H9 (cell line): ENCODE results near the gene ATP13A3. TPM values are rescaled to one million over a fixed set of nuclear protein-coding genes. Genes with fewer than 3 reads are reported as not detected.

Experiments used
- DNase-seq: peaks from one replicate; pipeline ENCODE4 v3.0.0-alpha.2; 2017
- H2AFZ ChIP-seq: one replicate; pipeline ENCODE4 v1.6.1; 2013; ENCODE audit warnings: mild to moderate bottlenecking, low read length, control low read depth, moderate library complexity
- H2AK5ac ChIP-seq: 2 replicates; pipeline ENCODE4 v1.6.1; 2013; ENCODE audit warnings: low read length, control low read depth, mixed read lengths; ENCODE audit not compliant: insufficient read length
- H2BK120ac ChIP-seq: one replicate; pipeline ENCODE4 v1.6.1; 2013; ENCODE audit warnings: low read depth, mild to moderate bottlenecking, low read length, control low read depth, inconsistent platforms; ENCODE audit not compliant: poor library complexity, severe bottlenecking
- H2BK12ac ChIP-seq: 2 replicates; pipeline ENCODE4 v1.6.1; 2013; ENCODE audit warnings: low read length, control low read depth, mixed read lengths, low read depth; ENCODE audit not compliant: insufficient read length
- H2BK15ac ChIP-seq: 2 replicates; pipeline ENCODE4 v1.6.1; 2013; ENCODE audit warnings: low read depth, low read length, control low read depth
- H2BK20ac ChIP-seq: one replicate; pipeline ENCODE4 v1.6.1; 2013; ENCODE audit warnings: low read depth, mild to moderate bottlenecking, low read length, control low read depth, inconsistent platforms; ENCODE audit not compliant: poor library complexity, severe bottlenecking
- H2BK5ac ChIP-seq: 2 replicates; pipeline ENCODE4 v1.6.1; 2013; ENCODE audit warnings: low read length, control low read depth, mixed read lengths; ENCODE audit not compliant: insufficient read length
- H3K14ac ChIP-seq: 2 replicates; pipeline ENCODE4 v1.6.1; 2013; ENCODE audit warnings: low read length, control low read depth; ENCODE audit not compliant: insufficient read depth
- H3K18ac ChIP-seq: 2 replicates; pipeline ENCODE4 v1.6.1; 2013; ENCODE audit warnings: low read depth, mild to moderate bottlenecking, mixed read lengths, low read length, control low read depth; ENCODE audit not compliant: insufficient read length
- H3K23ac ChIP-seq: 2 replicates; pipeline ENCODE4 v1.6.1; 2013; ENCODE audit warnings: low read length, control low read depth, mixed read lengths, low read depth; ENCODE audit not compliant: insufficient read length
- H3K23me2 ChIP-seq: 2 replicates; pipeline ENCODE4 v1.6.1; 2013; ENCODE audit warnings: low read depth, mild to moderate bottlenecking, mixed read lengths, low read length, control low read depth; ENCODE audit not compliant: insufficient read length, poor library complexity, severe bottlenecking
- H3K27ac ChIP-seq: 2 replicates; pipeline ENCODE4 v1.5.1; 2013; ENCODE audit warnings: low read length, control low read depth, mixed read lengths, low read depth; ENCODE audit not compliant: insufficient read length
- H3K27me3 ChIP-seq: 2 replicates; pipeline ENCODE4 v1.6.1; 2013; ENCODE audit warnings: low read length, control low read depth, inconsistent platforms; ENCODE audit not compliant: insufficient read depth
- H3K4ac ChIP-seq: 2 replicates; pipeline ENCODE4 v1.6.1; 2013; ENCODE audit warnings: low read depth, mild to moderate bottlenecking, control low read depth, inconsistent platforms, low read length, moderate library complexity
- H3K4me1 ChIP-seq: 2 replicates; pipeline ENCODE4 v1.6.1; 2013; ENCODE audit warnings: low read length, control low read depth, inconsistent platforms; ENCODE audit not compliant: insufficient read depth
- H3K4me2 ChIP-seq: 2 replicates; pipeline ENCODE4 v1.6.1; 2013; ENCODE audit warnings: low read length, control low read depth, mixed read lengths; ENCODE audit not compliant: insufficient read length, insufficient read depth
- H3K56ac ChIP-seq: 2 replicates; pipeline ENCODE4 v1.6.1; 2013; ENCODE audit warnings: low read depth, mild to moderate bottlenecking, mixed read lengths, low read length, control low read depth; ENCODE audit not compliant: insufficient read length
- H3K79me1 ChIP-seq: 2 replicates; pipeline ENCODE4 v1.6.1; 2013; ENCODE audit warnings: low read depth, mild to moderate bottlenecking, moderate library complexity, low read length, control low read depth, inconsistent platforms; ENCODE audit not compliant: insufficient read depth, poor library complexity, severe bottlenecking
- H3K79me2 ChIP-seq: 2 replicates; pipeline ENCODE4 v1.6.1; 2013; ENCODE audit warnings: low read length, control low read depth, inconsistent platforms; ENCODE audit not compliant: insufficient read depth
- H3K9ac ChIP-seq: 2 replicates; pipeline ENCODE4 v1.6.1; 2013; ENCODE audit warnings: low read length, control low read depth, mixed read lengths; ENCODE audit not compliant: insufficient read length; ENCODE audit errors: extremely low read depth
- H3K9me3 ChIP-seq: one replicate; pipeline ENCODE4 v1.6.1; 2013; ENCODE audit warnings: low read depth, low read length, inconsistent platforms; ENCODE audit not compliant: control insufficient read depth
- H3T11ph ChIP-seq: one replicate; pipeline ENCODE4 v1.6.1; 2013; ENCODE audit warnings: mild to moderate bottlenecking, low read length, control low read depth, inconsistent platforms
- H4K20me1 ChIP-seq: one replicate; pipeline ENCODE4 v1.6.1; 2013; ENCODE audit not compliant: control insufficient read depth, insufficient read length, insufficient read depth
- H4K5ac ChIP-seq: 2 replicates; pipeline ENCODE4 v1.6.1; 2013; ENCODE audit warnings: low read depth, mild to moderate bottlenecking, mixed read lengths, low read length, control low read depth; ENCODE audit not compliant: insufficient read length
- H4K8ac ChIP-seq: replicated peaks from 2 replicates; pipeline ENCODE4 v1.6.1; 2013; ENCODE audit warnings: low read length, control low read depth, mixed read lengths, low read depth; ENCODE audit not compliant: insufficient read length
- H4K91ac ChIP-seq: 2 replicates; pipeline ENCODE4 v1.6.1; 2013; ENCODE audit warnings: low read depth, mild to moderate bottlenecking, moderate library complexity, mixed read lengths, low read length, control low read depth; ENCODE audit not compliant: insufficient read length
- H3K27ac Mint-ChIP-seq, 3 experiments: 2 replicates in 2 of 3; 3 replicates in 1 of 3; pipeline ENCODE4 v1.8.0; 2020 to 2021; ENCODE audit warnings: mixed read lengths in 3 of 3, mild to moderate bottlenecking in 1 of 3, moderate library complexity in 1 of 3
- H3K27me3 Mint-ChIP-seq: 2 replicates; pipeline ENCODE4 v1.8.0; 2021; ENCODE audit warnings: low read depth, mild to moderate bottlenecking, moderate library complexity, mixed read lengths
- H3K36me3 Mint-ChIP-seq, 3 experiments: 2 replicates in 2 of 3; 3 replicates in 1 of 3; pipeline ENCODE4 v1.8.0; 2020 to 2021; ENCODE audit warnings: low read depth in 3 of 3, mixed read lengths in 3 of 3; ENCODE audit not compliant: insufficient read depth in 1 of 3
- H3K4me1 Mint-ChIP-seq, 2 experiments: 2 replicates each; pipeline ENCODE4 v1.8.0; 2020; ENCODE audit warnings: mixed read lengths in 2 of 2
- H3K4me3 Mint-ChIP-seq, 2 experiments: 2 replicates in 1 of 2; 3 replicates in 1 of 2; pipeline ENCODE4 v1.8.0; 2020 to 2021; ENCODE audit warnings: mild to moderate bottlenecking in 2 of 2, mixed read lengths in 2 of 2, moderate library complexity in 1 of 2
- H3K9me3 Mint-ChIP-seq, 2 experiments: 2 replicates in 1 of 2; 3 replicates in 1 of 2; pipeline ENCODE4 v1.8.0; 2020; ENCODE audit warnings: mild to moderate bottlenecking in 2 of 2, mixed read lengths in 2 of 2, moderate library complexity in 1 of 2
- CTCF ChIP-seq: fragments of 200-600 bp; sonication (generic); conservative IDR thresholded peaks from 3 replicates; pipeline ENCODE4 v1.8.0; 2021; ENCODE audit warnings: antibody characterized with exemption, mild to moderate bottlenecking
- whole genome bisulfite sequencing: extraction: QIAGEN DNeasy Blood & Tissue Kit; methylation state at CpG from one replicate; pipeline ENCODE4 v1.1.7; 2013; ENCODE audit warnings: missing lambda C conversion rate, low lambda C conversion rate, mixed read lengths; ENCODE audit not compliant: insufficient read length; ENCODE audit errors: extremely low coverage; 5-methylcytosine and 5-hydroxymethylcytosine counted together
- total RNA-seq: library from RNA; stranded (reverse); gene quantifications from 2 replicates; pipeline ENCODE4 v1.2.1, GENCODE V29; 2021

ATP13A3 gene
- total RNA-seq, 1 experiment from 2014 or later: 78.5 TPM

DNA sequence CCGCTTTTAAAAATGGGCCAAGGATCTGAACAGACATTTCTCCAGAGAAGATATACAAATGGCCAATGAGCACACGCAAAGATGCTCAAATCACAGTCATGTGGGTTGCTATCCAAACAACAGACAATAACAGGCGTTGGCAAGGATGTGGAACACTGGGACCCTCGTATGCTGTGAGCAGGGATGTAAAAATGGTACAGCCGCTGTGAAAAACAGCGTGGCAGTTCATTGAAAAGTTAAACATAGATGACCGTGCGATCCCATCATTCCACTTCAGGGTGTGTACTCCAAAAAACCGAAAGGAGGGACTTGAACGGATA lies 110.6 kb downstream of the ATP13A3 start:
- Histone ChIP-seq H3K9ac (no peak overlapping the region), H4K8ac (no peak overlapping the region), H2AFZ (no peak overlapping the region), H2BK5ac (no peak overlapping the region), H4K5ac (no peak overlapping the region), H3K14ac (no peak overlapping the region), H3K9me3 (no peaks in the 10 kb centered on the region), H3K56ac (no peak overlapping the region), H3K27ac (no peak overlapping the region), H2BK15ac (no peak overlapping the region), H3K4me2 (no peak overlapping the region), H3K27me3 (no peaks in the 10 kb centered on the region), H3K79me2 (no peaks in the 10 kb centered on the region), H4K20me1 (no peaks in the 10 kb centered on the region), H3K23me2 (no peaks in the 10 kb centered on the region), H2BK12ac (no peak overlapping the region), H3K79me1 (no peaks in the 10 kb centered on the region), H3K23ac (no peak overlapping the region), H2BK120ac (no peak overlapping the region), H3K18ac (no peak overlapping the region), H3K4ac (no peak overlapping the region), H3T11ph (no peak overlapping the region), H4K91ac (no peak overlapping the region), H2BK20ac (no peak overlapping the region), H2AK5ac (no peak overlapping the region), H3K4me1 (no peaks in the 10 kb centered on the region; the same call in 1 of the 2 replicates)
- H3K4me3 Mint-ChIP-seq: no peak overlapping the region
- WGBS: no CpG with 5 or more reads among the region's 10 CpGs
- no peak for DNase-seq
- H3K27ac Mint-ChIP-seq: no peak overlapping the region
- no peaks in the 10 kb centered on the region; a peak in 1 of 7 replicates for H3K36me3 Mint-ChIP-seq
- H3K9me3 Mint-ChIP-seq: no peaks in the 10 kb centered on the region; a peak in 1 of 5 replicates
- peaks cover 26 to 47% of the 10 kb centered on the region in 2 experiments for H3K4me1 Mint-ChIP-seq
- peaks cover 5% of the 10 kb centered on the region for H3K27me3 Mint-ChIP-seq
- no peak for TF ChIP-seq CTCF
